VCaP (cell line): ENCODE measurements around the gene WDR33.

Experiments used
- H3K27ac ChIP-seq: fragments of 450-650 bp; 2 replicates; pipeline ENCODE4 v1.5.1; 2017
- CTCF ChIP-seq: fragments of 450-650 bp; conservative IDR thresholded peaks from 2 replicates; pipeline ENCODE4 v1.5.1; 2017; ENCODE audit warnings: mild to moderate bottlenecking, moderate library complexity

WDR33 gene

GRCh38 chr2:127844973-127845372 is 34.0 kb upstream of the WDR33 start:
- no peak overlapping the region for H3K27ac ChIP-seq
- no peak for TF ChIP-seq CTCF

GRCh38 chr2:127843677-127844076 is 32.7 kb upstream of the WDR33 start:
- H3K27ac ChIP-seq, result no peak overlapping the region
- TF ChIP-seq CTCF, result no peak

- TF ChIP-seq CTCF, result no peak
Observed at GRCh38 chr2:127841466-127842178, 30.7 kb upstream of the WDR33 start.

DNA sequence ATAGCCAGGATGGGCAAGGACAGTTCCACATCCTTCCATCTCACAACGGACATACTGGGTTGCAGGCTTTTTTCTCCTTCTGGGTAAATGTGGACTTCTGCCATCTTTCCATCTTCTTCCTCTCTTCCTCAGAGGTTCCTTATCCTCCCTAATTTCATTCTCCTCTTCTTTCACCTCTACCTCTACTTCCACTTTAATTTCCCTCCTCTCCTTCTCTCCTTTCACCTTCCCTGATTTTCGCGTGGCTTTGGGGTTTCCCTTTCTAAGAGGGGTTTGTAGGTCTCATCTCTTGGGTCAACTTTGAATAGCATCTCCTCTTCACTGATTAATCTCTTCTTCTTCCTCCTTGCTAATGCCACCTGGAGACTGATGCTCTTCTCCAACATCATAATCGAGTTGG is 29.9 kb upstream of the WDR33 start:
- no peak for TF ChIP-seq CTCF
- H3K27ac ChIP-seq, result no peak overlapping the region

More at GRCh38 chr2:127841466-127842178, 30.7 kb upstream of the WDR33 start:
- H3K27ac ChIP-seq, result no peak overlapping the region

- TF ChIP-seq CTCF, result no peak
- no peak overlapping the region for H3K27ac ChIP-seq
Observed at GRCh38 chr2:127834951-127835350, 24.0 kb upstream of the WDR33 start.

DNA sequence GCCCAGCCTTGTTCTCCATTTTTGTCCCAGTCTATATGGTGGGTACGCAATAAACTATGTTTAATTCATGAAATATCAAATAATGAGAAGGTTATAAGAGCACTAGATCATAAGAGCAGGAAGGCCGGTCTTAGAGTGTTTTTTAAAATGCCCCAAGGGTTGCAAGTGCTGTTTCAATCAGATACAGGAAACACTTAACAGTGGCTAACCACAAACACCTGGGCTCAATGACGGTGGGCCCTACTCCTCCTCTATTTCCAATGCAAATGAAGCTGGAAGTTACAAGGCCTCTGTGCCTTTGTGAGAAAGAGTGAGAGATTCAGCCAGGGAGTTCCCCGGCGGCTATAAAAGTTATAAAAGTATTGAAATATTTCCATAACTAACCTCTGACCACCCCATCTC is 18.9 kb upstream of the WDR33 start:
- no peak for TF ChIP-seq CTCF
- no peak overlapping the region for H3K27ac ChIP-seq

DNA sequence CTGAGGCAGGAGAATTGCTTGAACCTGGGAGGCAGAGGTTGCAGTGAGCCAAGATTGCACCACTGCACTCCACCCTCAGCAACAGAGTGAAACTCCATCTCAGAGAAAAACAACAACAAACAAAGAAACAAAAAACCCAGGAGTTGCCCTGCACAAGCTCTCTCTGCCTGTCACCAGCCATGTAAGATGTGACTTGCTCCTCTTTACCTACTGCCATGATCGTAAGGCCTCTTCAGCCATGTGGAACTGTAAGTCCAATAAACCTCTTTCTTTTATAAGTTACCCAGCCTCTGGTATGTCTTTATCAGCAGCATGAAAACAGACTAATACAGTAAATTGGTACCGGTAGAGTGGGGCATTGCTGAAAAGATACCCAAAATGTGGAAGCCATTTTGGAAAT is 15.7 kb upstream of the WDR33 start:
- H3K27ac ChIP-seq, result peak overlapping the region; percentile 63

GRCh38 chr2:127826047-127826446 is 15.1 kb upstream of the WDR33 start:
- H3K27ac ChIP-seq, result peak overlapping the region; percentile 63
- TF ChIP-seq CTCF, result no peak
